GM18519 (cell line): ENCODE results near the gene SPINK14.

Source experiments
- ATAC-seq: cut with Tn5 transposase; IDR thresholded peaks from one replicate; pipeline ENCODE4 v1.9.1; 2021; ENCODE audit warnings: mild to moderate bottlenecking, moderate library complexity; ENCODE audit not compliant: unreplicated experiment, low FRiP score

Gene SPINK14

GRCh38 chr5:148168246-148168645 is at the start of gene SPINK14:
TSS of gene SPINK14 (plus strand) at chr5:148168546. CDS start at chr5:148169733, 1,187 bp downstream.
- ATAC-seq = no peak

- no peak for ATAC-seq
Measured at GRCh38 chr5:148120317-148120716, 48.0 kb upstream of the SPINK14 start.

GRCh38 chr5:148125641-148126040 is 42.7 kb upstream of the SPINK14 start:
- no peak for ATAC-seq

GRCh38 chr5:148135091-148136048 is 33.0 kb upstream of the SPINK14 start:
- no peak for ATAC-seq

GRCh38 chr5:148140846-148141245 is 27.5 kb upstream of the SPINK14 start:
- ATAC-seq = no peak

GRCh38 chr5:148141645-148142044 is 26.7 kb upstream of the SPINK14 start:
- no peak for ATAC-seq

GRCh38 chr5:148145916-148146315 is 22.4 kb upstream of the SPINK14 start:
- no peak for ATAC-seq

- ATAC-seq = no peak
Measured at GRCh38 chr5:148146487-148146886, 21.9 kb upstream of the SPINK14 start.

GRCh38 chr5:148147415-148147814 is 20.9 kb upstream of the SPINK14 start:
- no peak for ATAC-seq

GRCh38 chr5:148151872-148152271 is 16.5 kb upstream of the SPINK14 start:
- ATAC-seq = no peak

GRCh38 chr5:148152781-148153180 is 15.6 kb upstream of the SPINK14 start:
- ATAC-seq = no peak

- peak; percentile 71 for ATAC-seq
Measured at GRCh38 chr5:148156609-148157008, 11.7 kb upstream of the SPINK14 start.

- ATAC-seq = no peak
Measured at GRCh38 chr5:148162038-148162437, 6.3 kb upstream of the SPINK14 start.

GRCh38 chr5:148163345-148163744 is 5.0 kb upstream of the SPINK14 start:
- no peak for ATAC-seq

- no peak for ATAC-seq
Measured at GRCh38 chr5:148166550-148167283, 1.6 kb upstream of the SPINK14 start.

- ATAC-seq = no peak
Measured at GRCh38 chr5:148172377-148172776, 4.0 kb downstream of the SPINK14 start.

GRCh38 chr5:148176480-148176879 is 8.1 kb downstream of the SPINK14 start:
- no peak for ATAC-seq

- ATAC-seq = no peak
Measured at GRCh38 chr5:148177207-148177606, 8.9 kb downstream of the SPINK14 start.

- no peak for ATAC-seq
Measured at GRCh38 chr5:148179234-148179824, 11.0 kb downstream of the SPINK14 start.

GRCh38 chr5:148186248-148187003 is 18.1 kb downstream of the SPINK14 start:
- peak; percentile 70 for ATAC-seq
